ENCODE results near the gene ST6GALNAC4. TPM values are rescaled to one million over a fixed set of nuclear protein-coding genes. Genes with fewer than 3 reads are reported as not detected.

ST6GALNAC4 gene
- total RNA-seq, 1 donor from 2014 or later = 15.8 TPM

GRCh38 chr9:127930231-127931091, 13.6 kb upstream of the ST6GALNAC4 start, which contains the start of gene PIP5KL1:
Gene PIP5KL1, minus strand, starts transcription at chr9:127930777. Its CDS starts 25 bp downstream, at chr9:127930752.
- TF ChIP-seq, protein P1, sequence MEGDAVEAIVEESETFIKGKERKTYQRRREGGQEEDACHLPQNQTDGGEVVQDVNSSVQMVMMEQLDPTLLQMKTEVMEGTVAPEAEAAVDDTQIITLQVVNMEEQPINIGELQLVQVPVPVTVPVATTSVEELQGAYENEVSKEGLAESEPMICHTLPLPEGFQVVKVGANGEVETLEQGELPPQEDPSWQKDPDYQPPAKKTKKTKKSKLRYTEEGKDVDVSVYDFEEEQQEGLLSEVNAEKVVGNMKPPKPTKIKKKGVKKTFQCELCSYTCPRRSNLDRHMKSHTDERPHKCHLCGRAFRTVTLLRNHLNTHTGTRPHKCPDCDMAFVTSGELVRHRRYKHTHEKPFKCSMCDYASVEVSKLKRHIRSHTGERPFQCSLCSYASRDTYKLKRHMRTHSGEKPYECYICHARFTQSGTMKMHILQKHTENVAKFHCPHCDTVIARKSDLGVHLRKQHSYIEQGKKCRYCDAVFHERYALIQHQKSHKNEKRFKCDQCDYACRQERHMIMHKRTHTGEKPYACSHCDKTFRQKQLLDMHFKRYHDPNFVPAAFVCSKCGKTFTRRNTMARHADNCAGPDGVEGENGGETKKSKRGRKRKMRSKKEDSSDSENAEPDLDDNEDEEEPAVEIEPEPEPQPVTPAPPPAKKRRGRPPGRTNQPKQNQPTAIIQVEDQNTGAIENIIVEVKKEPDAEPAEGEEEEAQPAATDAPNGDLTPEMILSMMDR (IDR thresholded peaks at IDR 0.05; ENCODE audit: partially characterized antibody, unreplicated experiment) = no peak
- H3K27me3 Mint-ChIP-seq (ENCODE audit: unreplicated experiment) = peaks cover 20% of the 10 kb centered on the region
- peaks cover 11% of the 10 kb centered on the region for H3K4me1 Mint-ChIP-seq (ENCODE audit: low read depth, unreplicated experiment)
- H3K36me3 Mint-ChIP-seq (ENCODE audit: unreplicated experiment) = no peaks in the 10 kb centered on the region
- H3K4me3 Mint-ChIP-seq (ENCODE audit: unreplicated experiment) = peak within 1 kb of the TSS; percentile 90
- H3K27ac Mint-ChIP-seq (ENCODE audit: unreplicated experiment) = peak within 1 kb of the TSS; percentile 92
- peaks cover 7% of the 10 kb centered on the region for H3K9me3 Mint-ChIP-seq (ENCODE audit: unreplicated experiment)
- DNase-seq = peak; percentile 94

DNA sequence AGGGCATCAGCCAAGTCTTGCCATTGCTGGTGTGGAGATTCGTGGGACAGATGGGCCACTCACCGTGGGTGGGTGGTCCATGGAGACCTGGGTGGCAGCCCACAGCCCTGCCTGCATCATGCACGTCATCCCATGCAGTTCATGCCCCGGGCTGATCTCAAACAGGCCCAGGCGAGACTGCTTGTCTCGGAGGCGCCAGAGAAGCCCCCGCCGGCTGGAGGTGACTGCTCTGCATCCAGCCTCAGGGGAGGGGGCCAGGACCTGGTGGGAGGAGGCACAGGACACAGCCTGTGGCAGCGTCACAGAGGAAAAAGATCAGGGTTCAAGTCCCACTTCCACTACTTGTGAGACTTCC, 12.8 kb upstream of the ST6GALNAC4 start:
- no peak for DNase-seq
- H3K36me3 Mint-ChIP-seq (ENCODE audit: unreplicated experiment) = no peaks in the 10 kb centered on the region
- peaks cover 14% of the 10 kb centered on the region for H3K4me1 Mint-ChIP-seq (ENCODE audit: low read depth, unreplicated experiment)
- peak overlapping the region; percentile 71 for H3K4me3 Mint-ChIP-seq (ENCODE audit: unreplicated experiment)
- H3K9me3 Mint-ChIP-seq (ENCODE audit: unreplicated experiment) = peaks cover 10% of the 10 kb centered on the region
- peaks cover 20% of the 10 kb centered on the region for H3K27me3 Mint-ChIP-seq (ENCODE audit: unreplicated experiment)
- no peak overlapping the region for H3K27ac Mint-ChIP-seq (ENCODE audit: unreplicated experiment)
- TF ChIP-seq, protein P1 (IDR thresholded peaks at IDR 0.05; ENCODE audit: partially characterized antibody, unreplicated experiment) = no peak

GRCh38 chr9:127928676-127929624, 12.1 kb upstream of the ST6GALNAC4 start:
- H3K36me3 Mint-ChIP-seq (ENCODE audit: unreplicated experiment) = no peaks in the 10 kb centered on the region
- H3K4me3 Mint-ChIP-seq (ENCODE audit: unreplicated experiment) = no peak overlapping the region
- peaks cover 14% of the 10 kb centered on the region for H3K27me3 Mint-ChIP-seq (ENCODE audit: unreplicated experiment)
- no peak for DNase-seq
- TF ChIP-seq, protein P1 (IDR thresholded peaks at IDR 0.05; ENCODE audit: partially characterized antibody, unreplicated experiment) = no peak
- H3K9me3 Mint-ChIP-seq (ENCODE audit: unreplicated experiment) = peaks cover 9% of the 10 kb centered on the region
- H3K4me1 Mint-ChIP-seq (ENCODE audit: low read depth, unreplicated experiment) = peaks cover 11% of the 10 kb centered on the region
- H3K27ac Mint-ChIP-seq (ENCODE audit: unreplicated experiment) = peak overlapping the region; percentile 12

DNA sequence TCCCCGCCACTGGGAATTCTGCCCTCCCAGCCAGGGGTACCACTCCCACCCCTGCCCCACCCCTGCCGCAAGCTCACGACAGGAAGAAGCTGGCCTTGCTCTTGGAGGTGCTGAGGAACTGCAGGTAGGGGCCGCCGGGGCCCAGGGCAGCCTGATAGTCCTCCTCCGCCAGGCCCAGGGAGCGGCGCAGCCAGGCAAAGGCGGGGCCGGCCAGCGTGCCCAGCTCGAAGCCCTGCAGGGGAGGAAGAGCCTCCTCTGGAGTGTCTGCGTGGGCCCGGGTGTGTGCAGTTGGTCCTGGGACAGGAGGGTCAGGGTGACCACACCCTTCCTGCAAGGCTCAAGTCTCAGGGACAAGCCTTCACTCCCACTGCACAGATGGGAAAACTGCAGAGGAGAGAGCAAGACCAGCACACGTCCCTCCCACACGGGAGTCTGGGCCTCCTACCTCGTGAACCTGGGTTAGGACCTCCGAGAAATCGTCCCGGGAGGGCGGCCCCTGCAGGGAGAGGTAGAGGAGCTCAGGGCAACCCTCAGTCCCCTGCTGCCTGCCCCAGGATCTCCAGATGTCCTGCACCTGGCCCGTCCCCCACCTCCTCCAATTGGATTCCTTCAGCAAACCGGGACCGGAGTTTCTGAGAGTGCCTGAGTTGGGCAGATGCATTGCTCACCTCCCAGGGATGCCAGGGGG, 11.3 kb upstream of the ST6GALNAC4 start:
- H3K36me3 Mint-ChIP-seq (ENCODE audit: unreplicated experiment) = no peaks in the 10 kb centered on the region
- TF ChIP-seq, protein P1 (IDR thresholded peaks at IDR 0.05; ENCODE audit: partially characterized antibody, unreplicated experiment) = no peak
- peaks cover 9% of the 10 kb centered on the region for H3K9me3 Mint-ChIP-seq (ENCODE audit: unreplicated experiment)
- peaks cover 11% of the 10 kb centered on the region for H3K4me1 Mint-ChIP-seq (ENCODE audit: low read depth, unreplicated experiment)
- H3K4me3 Mint-ChIP-seq (ENCODE audit: unreplicated experiment) = no peak overlapping the region
- H3K27me3 Mint-ChIP-seq (ENCODE audit: unreplicated experiment) = peaks cover 10% of the 10 kb centered on the region
- no peak overlapping the region for H3K27ac Mint-ChIP-seq (ENCODE audit: unreplicated experiment)
- DNase-seq = no peak

Measured in glutamatergic neuron (in vitro differentiated cells).